HFF-Myc (cell line): ENCODE results near the gene OVAAL.

Experiments
- DNase-seq: peaks from one replicate; pipeline ENCODE4 v3.0.0-alpha.2; 2011; ENCODE audit warnings: low read depth; ENCODE audit errors: extremely low read depth
- H3K4me3 ChIP-seq: replicated peaks from 2 replicates; pipeline ENCODE4 v1.5.1; 2011; ENCODE audit warnings: low read depth, mild to moderate bottlenecking, control low read depth, low read length
- CTCF ChIP-seq: IDR thresholded peaks from 2 replicates; pipeline ENCODE4 v1.5.1; 2012; ENCODE audit warnings: mild to moderate bottlenecking, low read depth, low read length, control low read depth; ENCODE audit errors: missing control alignments

OVAAL gene

GRCh38 chr1:180588121-180588520, 29.4 kb downstream of the OVAAL start:
- no peak for TF ChIP-seq CTCF
- no peak for DNase-seq
- no peak overlapping the region for H3K4me3 ChIP-seq

GRCh38 chr1:180590889-180591288, 32.1 kb downstream of the OVAAL start:
- DNase-seq = no peak
- H3K4me3 ChIP-seq = no peak overlapping the region
- no peak for TF ChIP-seq CTCF

DNA sequence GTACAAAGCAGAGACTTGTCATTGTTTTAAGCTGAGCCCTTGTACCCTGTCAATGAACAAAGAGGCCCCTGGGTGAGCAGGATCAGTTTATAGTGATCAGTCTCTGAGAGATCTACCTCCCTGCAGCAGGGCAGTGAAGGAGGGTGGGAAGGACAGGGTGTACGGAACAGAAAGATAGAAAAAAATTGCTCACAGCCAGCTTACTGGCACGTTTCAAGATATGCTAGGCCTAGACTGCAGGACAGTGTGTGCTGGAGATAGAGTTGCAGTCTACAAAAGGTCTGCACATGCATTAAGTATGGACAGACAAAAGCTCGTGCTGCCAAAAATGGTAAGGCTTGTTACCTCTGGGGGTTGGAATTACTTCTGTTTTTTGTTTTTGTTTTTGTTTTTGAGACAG, 34.6 kb downstream of the OVAAL start:
- no peak for TF ChIP-seq CTCF
- no peak for DNase-seq
- no peak overlapping the region for H3K4me3 ChIP-seq

DNA sequence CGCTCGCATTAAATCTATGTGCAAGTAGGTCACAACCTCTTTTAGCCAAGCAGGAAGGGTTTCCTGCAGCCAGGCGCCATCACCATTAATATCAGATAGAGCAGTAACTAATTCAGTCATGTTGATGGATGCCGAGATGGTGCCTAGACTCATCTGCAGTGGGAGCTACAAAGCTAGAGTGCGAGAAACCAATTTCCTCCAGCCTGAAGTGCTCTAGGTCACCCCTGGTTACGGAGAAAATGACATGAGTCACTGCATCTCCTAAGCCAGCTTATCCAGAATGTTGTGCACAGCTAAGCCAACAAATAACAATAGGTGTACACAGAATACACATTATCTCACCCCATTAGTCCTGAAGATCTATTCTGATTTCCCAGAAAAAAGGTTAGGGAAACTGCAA, 36.0 kb downstream of the OVAAL start:
- no peak overlapping the region for H3K4me3 ChIP-seq
- no peak for DNase-seq
- TF ChIP-seq CTCF = no peak

DNA sequence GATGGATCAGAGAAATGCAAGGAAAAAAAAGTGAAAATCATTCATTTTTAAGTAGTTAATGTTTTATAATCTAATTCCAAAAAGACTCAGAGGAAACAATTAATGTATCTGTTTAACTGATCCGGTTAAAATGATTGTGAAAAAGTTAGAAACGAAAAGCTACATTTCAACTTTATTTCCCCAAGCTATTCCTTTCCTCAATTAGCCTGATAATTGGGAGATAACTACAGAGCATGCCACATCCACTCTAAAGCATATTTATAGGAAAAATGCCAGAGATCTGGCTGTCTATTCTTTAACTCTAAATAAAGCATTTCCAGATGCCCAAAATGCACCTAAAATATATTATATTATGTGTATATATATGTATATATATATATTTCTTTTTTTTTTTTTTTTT, 37.2 kb downstream of the OVAAL start:
- H3K4me3 ChIP-seq = no peak overlapping the region
- no peak for TF ChIP-seq CTCF
- no peak for DNase-seq

DNA sequence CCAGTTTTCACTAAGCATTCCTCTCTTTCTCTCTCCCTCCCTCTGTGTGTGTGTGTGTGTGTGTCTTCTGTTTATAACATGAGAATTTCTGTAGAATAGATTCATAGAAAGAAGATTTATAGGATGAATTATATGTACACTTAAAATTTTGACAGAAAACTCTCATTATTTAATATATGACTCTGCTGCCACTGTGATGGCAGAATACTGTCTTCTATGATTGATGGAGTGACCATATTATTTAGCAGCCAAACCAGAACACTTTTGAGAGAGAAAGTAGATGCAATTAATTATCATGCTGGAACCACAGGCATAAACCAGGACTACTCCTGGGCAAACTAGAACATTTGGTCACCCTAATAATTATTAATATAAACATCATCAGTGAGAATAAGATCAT, 38.8 kb downstream of the OVAAL start:
- DNase-seq = no peak

More for the DNA sequence above, 38.8 kb downstream of the OVAAL start:
- no peak for TF ChIP-seq CTCF
- no peak overlapping the region for H3K4me3 ChIP-seq
